Measurements from ENCODE around the gene FOXD3.

The FOXD3 gene

GRCh38 chr1:63322114-63322943 lies at the start of gene FOXD3:
FOXD3 (plus strand) TSS chr1:63322567; CDS start chr1:63323059, 492 bp downstream.
- no peak for DNase-seq

- DNase-seq: no peak
Observed at GRCh38 chr1:63272811-63273210, 49.6 kb upstream of the FOXD3 start.

- no peak for DNase-seq
Observed at GRCh38 chr1:63274371-63274770, 48.0 kb upstream of the FOXD3 start.

GRCh38 chr1:63274979-63275378 lies 47.4 kb upstream of the FOXD3 start:
- DNase-seq: no peak

GRCh38 chr1:63276624-63277023 lies 45.7 kb upstream of the FOXD3 start:
- DNase-seq: no peak

GRCh38 chr1:63277195-63278192 lies 44.9 kb upstream of the FOXD3 start:
- no peak for DNase-seq

- no peak for DNase-seq
Observed at GRCh38 chr1:63281753-63282152, 40.6 kb upstream of the FOXD3 start.

- DNase-seq: no peak
Observed at GRCh38 chr1:63289135-63289534, 33.2 kb upstream of the FOXD3 start.

- no peak for DNase-seq
Observed at GRCh38 chr1:63294803-63295594, 27.4 kb upstream of the FOXD3 start.

GRCh38 chr1:63304410-63304809 lies 18.0 kb upstream of the FOXD3 start:
- DNase-seq: no peak

- DNase-seq: no peak
Observed at GRCh38 chr1:63305043-63305442, 17.3 kb upstream of the FOXD3 start.

- no peak for DNase-seq
Observed at GRCh38 chr1:63307196-63307794, 15.1 kb upstream of the FOXD3 start.

- no peak for DNase-seq
Observed at GRCh38 chr1:63316598-63316983, 5.8 kb upstream of the FOXD3 start.

- DNase-seq: peak; percentile 42 to 43
Observed at GRCh38 chr1:63316984-63317816, 5.2 kb upstream of the FOXD3 start.

GRCh38 chr1:63317817-63318152 lies 4.6 kb upstream of the FOXD3 start:
- no peak for DNase-seq

- DNase-seq: no peak
Observed at GRCh38 chr1:63318201-63318979, 4.0 kb upstream of the FOXD3 start.

GRCh38 chr1:63319046-63320021 lies 3.0 kb upstream of the FOXD3 start:
- no peak for DNase-seq

- DNase-seq: no peak
Observed at GRCh38 chr1:63320022-63320721, 2.2 kb upstream of the FOXD3 start.
